Measurements from ENCODE around the gene GAB4.

DNA sequence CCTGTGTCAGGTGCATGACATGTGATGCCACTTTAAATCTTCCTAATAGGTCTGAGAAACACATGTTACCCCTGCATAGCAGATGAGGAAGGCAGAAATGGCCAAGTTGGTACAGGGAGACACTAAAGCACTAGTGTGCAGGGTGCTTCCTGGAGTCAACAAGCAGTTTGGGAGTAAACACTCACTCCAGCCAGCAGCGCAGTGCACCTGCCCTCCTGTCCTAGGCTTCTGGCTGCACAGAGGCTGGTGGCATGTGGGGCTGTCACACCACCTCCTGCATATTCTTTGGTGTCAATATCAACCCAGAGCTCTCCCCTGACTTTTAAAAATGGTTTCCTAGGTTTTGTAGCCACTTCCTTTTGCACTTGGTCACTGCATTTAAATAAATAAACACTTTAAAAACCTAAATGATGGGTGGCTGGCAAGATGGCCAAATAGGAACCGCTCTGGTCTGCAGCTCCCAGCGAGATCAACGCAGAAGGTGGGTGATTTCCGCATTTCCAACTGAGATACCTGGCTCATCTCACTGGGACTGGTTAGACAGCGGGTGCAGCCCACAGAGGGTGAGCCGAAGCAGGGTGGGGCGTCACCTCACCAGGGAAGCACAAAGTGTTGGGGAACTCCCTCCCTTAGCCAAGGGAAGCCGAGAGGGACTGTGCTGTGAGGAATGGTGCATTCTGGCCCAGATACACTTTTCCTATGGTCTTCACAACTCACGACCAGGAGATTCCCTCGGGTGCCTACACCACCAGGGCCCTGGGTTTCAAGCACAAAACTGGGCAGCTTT, 33.5 kb downstream of the GAB4 start:
- no peak for TF ChIP-seq TAF1 (IDR thresholded peaks at IDR 0.05; ENCODE audit: borderline replicate concordance, low read depth, low read length)
- no peak for TF ChIP-seq POLR2A (IDR thresholded peaks at IDR 0.05; ENCODE audit: low read depth, low read length)

All from GM12892 (cell line).